Measurements from ENCODE around the gene MEX3A. TPM values are rescaled to one million over a fixed set of nuclear protein-coding genes. Genes with fewer than 3 reads are reported as not detected.

The MEX3A gene
- total RNA-seq, 4 donors from 2014 or later = under 0.01 to 1.2 (median 0.43) TPM

DNA sequence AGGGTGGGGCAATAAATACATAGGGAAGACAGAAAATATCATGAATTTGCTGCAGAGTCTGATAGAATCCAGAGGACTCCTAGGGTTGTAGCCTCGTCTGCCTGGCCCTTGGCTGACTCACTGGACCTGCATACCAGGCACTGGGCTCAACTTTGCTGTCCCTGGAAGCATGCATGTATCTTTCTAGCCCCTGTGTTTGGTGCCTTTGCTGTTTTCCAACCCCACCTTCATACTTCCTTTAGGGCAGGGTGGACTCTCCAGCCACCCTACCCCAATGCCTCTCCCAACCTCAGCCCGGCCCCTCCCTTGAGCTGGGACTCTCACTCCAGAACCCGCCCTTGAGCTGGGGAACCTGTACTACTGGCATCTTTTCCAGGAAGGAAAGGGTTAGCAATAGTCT lies 20.1 kb downstream of the MEX3A start:
- 83 to 87% methylated on average over 3 of the region's 3 CpGs for WGBS, 2 donors
- peaks cover 0 to 5% (median 0%) of the 10 kb centered on the region in 4 donors for H3K4me1 ChIP-seq
- peaks cover 0 to 22% (median 0%) of the 10 kb centered on the region in 3 donors for H3K36me3 ChIP-seq
- no peak overlapping the region for H3K27ac ChIP-seq
- DNase-seq (ENCODE audit: low spot score in 2 of 2) = no peak
- TF ChIP-seq, protein P1, sequence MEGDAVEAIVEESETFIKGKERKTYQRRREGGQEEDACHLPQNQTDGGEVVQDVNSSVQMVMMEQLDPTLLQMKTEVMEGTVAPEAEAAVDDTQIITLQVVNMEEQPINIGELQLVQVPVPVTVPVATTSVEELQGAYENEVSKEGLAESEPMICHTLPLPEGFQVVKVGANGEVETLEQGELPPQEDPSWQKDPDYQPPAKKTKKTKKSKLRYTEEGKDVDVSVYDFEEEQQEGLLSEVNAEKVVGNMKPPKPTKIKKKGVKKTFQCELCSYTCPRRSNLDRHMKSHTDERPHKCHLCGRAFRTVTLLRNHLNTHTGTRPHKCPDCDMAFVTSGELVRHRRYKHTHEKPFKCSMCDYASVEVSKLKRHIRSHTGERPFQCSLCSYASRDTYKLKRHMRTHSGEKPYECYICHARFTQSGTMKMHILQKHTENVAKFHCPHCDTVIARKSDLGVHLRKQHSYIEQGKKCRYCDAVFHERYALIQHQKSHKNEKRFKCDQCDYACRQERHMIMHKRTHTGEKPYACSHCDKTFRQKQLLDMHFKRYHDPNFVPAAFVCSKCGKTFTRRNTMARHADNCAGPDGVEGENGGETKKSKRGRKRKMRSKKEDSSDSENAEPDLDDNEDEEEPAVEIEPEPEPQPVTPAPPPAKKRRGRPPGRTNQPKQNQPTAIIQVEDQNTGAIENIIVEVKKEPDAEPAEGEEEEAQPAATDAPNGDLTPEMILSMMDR (IDR thresholded peaks at IDR 0.05) = no peak
- TF ChIP-seq POLR2A (IDR thresholded peaks at IDR 0.05) (no peak), EP300 (IDR thresholded peaks at IDR 0.05) (no peak)
- no peaks in the 10 kb centered on the region for H3K9me3 ChIP-seq
- H3K4me3 ChIP-seq = no peak overlapping the region
- no peaks in the 10 kb centered on the region for H3K27me3 ChIP-seq

DNA sequence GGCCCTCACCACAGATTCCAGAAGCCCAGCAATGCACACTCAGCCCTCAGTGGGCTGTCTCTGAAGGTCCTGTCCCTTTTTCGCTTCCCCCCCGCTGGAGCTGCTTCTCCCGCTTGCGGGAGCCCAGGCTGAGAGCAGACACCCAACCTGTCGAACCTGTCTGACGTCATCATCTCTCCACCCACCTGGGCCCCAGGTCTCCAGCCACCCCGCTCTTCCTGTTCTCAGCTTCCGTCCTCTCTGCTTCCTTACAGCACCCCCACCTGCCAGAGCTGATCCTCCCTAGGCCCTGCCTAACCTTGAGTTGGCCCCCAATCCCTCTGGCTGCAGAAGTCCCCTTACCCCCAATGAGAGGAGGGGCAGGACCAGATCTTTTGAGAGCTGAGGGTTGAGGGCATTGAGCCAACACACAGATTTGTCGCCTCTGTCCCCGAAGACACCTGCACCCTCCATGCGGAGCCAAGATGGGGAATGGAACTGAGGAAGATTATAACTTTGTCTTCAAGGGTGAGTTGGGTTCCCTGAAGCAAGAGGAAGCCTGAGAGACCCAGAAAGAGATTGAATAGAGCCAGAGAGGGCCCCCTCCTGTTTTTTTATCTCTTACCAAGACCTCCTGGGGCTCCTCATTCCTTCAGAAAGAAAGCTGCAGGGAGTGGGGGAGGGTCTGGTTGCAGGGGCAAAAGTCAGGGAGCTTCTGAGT lies 21.2 kb downstream of the MEX3A start, which contains the start of gene RAB25:
TSS of gene RAB25 (plus strand) at position 224 of the 700 bp plus-strand sequence. CDS start at position 465, 241 bp downstream.
- peaks cover 0 to 7% (median 2%) of the 10 kb centered on the region in 4 donors for H3K4me1 ChIP-seq
- no peaks in the 10 kb centered on the region for H3K27me3 ChIP-seq
- DNase-seq (ENCODE audit: low spot score in 2 of 2) = no peak
- H3K9me3 ChIP-seq = no peaks in the 10 kb centered on the region
- H3K4me3 ChIP-seq = no peak within 1 kb of the TSS
- TF ChIP-seq, protein P1 (IDR thresholded peaks at IDR 0.05) = no peak
- no peak for TF ChIP-seq POLR2A (IDR thresholded peaks at IDR 0.05)
- TF ChIP-seq EP300 (IDR thresholded peaks at IDR 0.05) = no peak
- peaks cover 0 to 29% (median 0%) of the 10 kb centered on the region in 3 donors for H3K36me3 ChIP-seq
- H3K27ac ChIP-seq = peak within 1 kb of the TSS in 1 of 4 donors; percentile 7
- 52 to 60% methylated on average over 11 of the region's 11 CpGs for WGBS, 2 donors

DNA sequence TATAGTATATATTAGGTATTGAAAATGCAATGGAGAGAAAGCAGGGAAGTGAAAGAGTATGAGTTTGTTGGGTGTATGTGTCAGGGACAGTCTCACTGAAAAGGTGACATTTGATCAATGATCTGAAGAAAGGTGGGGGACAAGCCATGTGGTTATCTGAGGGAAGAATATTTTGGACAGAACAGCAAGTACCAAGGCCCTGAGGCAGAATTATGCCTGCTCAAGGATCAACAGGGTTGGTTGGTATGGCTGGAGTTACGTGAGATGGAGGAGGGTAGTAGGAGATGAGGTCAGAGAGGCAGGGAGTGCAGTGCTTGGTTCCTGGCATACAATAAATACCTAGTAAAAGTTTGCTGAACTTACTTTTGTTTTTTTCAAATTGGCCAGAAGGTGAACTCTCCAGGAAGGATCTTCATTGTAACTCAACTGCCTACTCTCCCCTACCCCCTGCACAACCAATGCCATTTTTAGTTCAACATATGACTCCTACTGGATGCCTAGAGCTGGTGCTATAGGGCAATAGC lies 25.9 kb downstream of the MEX3A start:
- Histone ChIP-seq H3K27ac (no peak overlapping the region), H3K9me3 (no peaks in the 10 kb centered on the region), H3K4me1 (peaks cover 0 to 33% (median 6%) of the 10 kb centered on the region in 4 donors), H3K27me3 (no peaks in the 10 kb centered on the region), H3K36me3 (peaks cover 0 to 30% (median 0%) of the 10 kb centered on the region in 3 donors), H3K4me3 (no peak overlapping the region)
- 90 to 96% methylated on average over 1 of the region's 1 CpG for WGBS, 2 donors
- no peak for DNase-seq (ENCODE audit: low spot score in 2 of 2)
- TF ChIP-seq, protein P1 (IDR thresholded peaks at IDR 0.05) = no peak
- TF ChIP-seq EP300 (IDR thresholded peaks at IDR 0.05) (no peak), POLR2A (IDR thresholded peaks at IDR 0.05) (no peak)

GRCh38 chr1:156055281-156056048 lies 26.8 kb downstream of the MEX3A start:
- 21 to 23% methylated on average over 16 to 17 of the region's 17 CpGs for WGBS, 2 donors
- H3K4me1 ChIP-seq = peaks cover 0 to 42% (median 6%) of the 10 kb centered on the region in 4 donors
- DNase-seq (ENCODE audit: low spot score in 2 of 2) = no peak
- peak overlapping the region; percentile 82 to 98 (median 88) for H3K27ac ChIP-seq
- peaks cover 0 to 39% (median 0%) of the 10 kb centered on the region in 3 donors for H3K36me3 ChIP-seq
- peak overlapping the region; percentile 84 to 97 (median 96) for H3K4me3 ChIP-seq
- no peaks in the 10 kb centered on the region for H3K27me3 ChIP-seq
- no peak for TF ChIP-seq EP300 (IDR thresholded peaks at IDR 0.05)
- TF ChIP-seq POLR2A (IDR thresholded peaks at IDR 0.05) = no peak
- TF ChIP-seq, protein P1 (IDR thresholded peaks at IDR 0.05) = no peak
- no peaks in the 10 kb centered on the region for H3K9me3 ChIP-seq

Measured in tibial nerve (tissue), 4 donors.